Natural killer cell (primary cell): ENCODE data around the gene BRD3. TPM values are rescaled to one million over a fixed set of nuclear protein-coding genes. Genes with fewer than 3 reads are reported as not detected.

Source experiments
- ATAC-seq, 3 donors: fragments of 150-1000 bp in 2 of 3; fragments of 200-7000 bp in 1 of 3; cut with Tn5 transposase; 1 replicate in 1 of 3; 2 replicates in 2 of 3; pipeline ENCODE4 v1.10.0; 2021; ENCODE audit warnings: mild to moderate bottlenecking in 2 of 3, moderate library complexity in 2 of 3
- DNase-seq, 2 donors: peaks; one replicate each; pipeline versions ENCODE4 v3.0.0 to v3.0.0-alpha.2; 2013 to 2021; ENCODE audit warnings: mixed read lengths in 1 of 2
- H3K27ac ChIP-seq: one replicate; pipeline ENCODE4 v1.5.1; 2013; ENCODE audit warnings: mild to moderate bottlenecking, low read length
- H3K27me3 ChIP-seq: one replicate; pipeline ENCODE4 v1.6.1; 2013; ENCODE audit warnings: low read length; ENCODE audit not compliant: control insufficient read depth, insufficient read depth
- H3K36me3 ChIP-seq: one replicate; pipeline ENCODE4 v1.6.1; 2013; ENCODE audit warnings: low read length; ENCODE audit not compliant: control insufficient read depth, insufficient read depth
- H3K4me1 ChIP-seq: one replicate; pipeline ENCODE4 v1.6.1; 2013; ENCODE audit warnings: low read length; ENCODE audit not compliant: control insufficient read depth, insufficient read depth
- H3K4me3 ChIP-seq: one replicate; pipeline ENCODE4 v1.5.1; 2013; ENCODE audit warnings: low read length
- H3K9me3 ChIP-seq: one replicate; pipeline ENCODE4 v1.6.1; 2013; ENCODE audit warnings: low read length; ENCODE audit not compliant: control insufficient read depth, insufficient read depth
- H3K27ac Mint-ChIP-seq, 2 donors: one replicate each; pipeline ENCODE4 v1.8.0; 2022; ENCODE audit warnings: mild to moderate bottlenecking in 2 of 2, mixed read lengths in 2 of 2, moderate library complexity in 1 of 2
- H3K27me3 Mint-ChIP-seq, 2 donors: one replicate each; pipeline ENCODE4 v1.8.0; 2022; ENCODE audit warnings: low read depth in 2 of 2, mixed read lengths in 2 of 2
- H3K36me3 Mint-ChIP-seq: one replicate; pipeline ENCODE4 v1.8.0; 2022; ENCODE audit warnings: mixed read lengths
- H3K4me1 Mint-ChIP-seq, 2 donors: one replicate each; pipeline ENCODE4 v1.8.0; 2022; ENCODE audit warnings: mixed read lengths in 2 of 2
- H3K4me3 Mint-ChIP-seq: one replicate; pipeline ENCODE4 v1.8.0; 2022; ENCODE audit warnings: mild to moderate bottlenecking, moderate library complexity, mixed read lengths
- H3K9me3 Mint-ChIP-seq, 2 donors: one replicate each; pipeline ENCODE4 v1.8.0; 2022; ENCODE audit warnings: mixed read lengths in 2 of 2
- CTCF ChIP-seq: fragments of 200-600 bp; IDR thresholded peaks from one replicate; pipeline ENCODE4 v1.8.0; 2022; ENCODE audit warnings: antibody characterized with exemption
- WGBS: methylation state at CpG from one replicate; pipeline ENCODE4 v1.1.7; 2013; ENCODE audit warnings: missing lambda C conversion rate; ENCODE audit not compliant: insufficient coverage; 5-methylcytosine and 5-hydroxymethylcytosine counted together
- intact Hi-C: fragments of 100-400 bp; cut with micrococcal nuclease; formaldehyde crosslinking; loops from one replicate; pipeline ENCODE4 v1.14.2; 2022
- total RNA-seq, 4 donors: library from RNA; stranded (reverse); fragments of 120-200 nt in 1 of 4; gene quantifications; one replicate each; pipeline versions ENCODE4 v1.2.3 to v1.2.4, GENCODE V29; 2013 to 2022

BRD3 gene
- total RNA-seq, 3 donors from 2014 or later (not counting 1 experiment from before 2014, with no cell fraction given): 52.8 to 63.0 (median 52.8) TPM

- Mint-ChIP-seq H3K4me1 (peaks cover 7 to 42% of the 10 kb centered on the region in 2 donors), H3K9me3 (no peaks in the 10 kb centered on the region), H3K36me3 (peaks cover 7% of the 10 kb centered on the region), H3K27me3 (no peaks in the 10 kb centered on the region), H3K4me3 (no peak overlapping the region), H3K27ac (no peak overlapping the region)
- ATAC-seq (no peak), DNase-seq (no peak)
- H3K4me1 ChIP-seq: peaks cover 34% of the 10 kb centered on the region
- 92% methylated on average over 28 of the region's 28 CpGs for WGBS
- TF ChIP-seq CTCF: no peak
- no peak overlapping the region for H3K4me3 ChIP-seq
- H3K36me3 ChIP-seq: peaks cover 30% of the 10 kb centered on the region
- H3K27ac ChIP-seq: no peak overlapping the region
- intact Hi-C loops: no loop called here
- no peaks in the 10 kb centered on the region for H3K9me3 ChIP-seq
- H3K27me3 ChIP-seq: no peaks in the 10 kb centered on the region
Measured at GRCh38 chr9:134054891-134055811, 12.7 kb downstream of the BRD3 start.

GRCh38 chr9:134053941-134054761 is 13.7 kb downstream of the BRD3 start:
- H3K27ac ChIP-seq: no peak overlapping the region

DNA sequence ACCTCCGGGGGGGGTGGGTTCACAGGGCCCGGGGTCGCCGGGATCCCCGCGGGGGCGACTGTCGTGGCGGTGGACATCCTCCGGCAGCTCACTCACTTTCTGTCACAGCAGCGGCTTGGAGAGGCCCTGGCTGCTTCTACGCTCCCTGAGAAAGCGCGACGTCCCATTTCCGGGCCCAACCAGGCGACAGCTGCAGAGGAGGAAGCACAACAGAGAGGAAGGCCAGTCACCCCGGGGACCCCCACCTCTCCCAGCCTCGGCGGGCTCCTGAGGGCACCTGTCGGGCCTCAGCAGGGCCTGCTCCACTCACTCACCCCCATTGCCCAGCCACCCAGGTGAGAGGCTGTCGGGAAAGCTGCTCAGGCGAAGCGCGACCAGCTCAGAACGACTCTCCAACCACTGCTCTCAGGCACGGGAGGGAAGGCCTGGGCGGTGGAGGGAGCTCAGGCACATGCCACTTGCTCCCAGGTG is 14.4 kb downstream of the BRD3 start:
- no peaks in the 10 kb centered on the region for H3K9me3 ChIP-seq
- Mint-ChIP-seq H3K4me1 (peaks cover 7 to 34% of the 10 kb centered on the region in 2 donors), H3K27me3 (no peaks in the 10 kb centered on the region), H3K9me3 (no peaks in the 10 kb centered on the region), H3K27ac (no peak overlapping the region), H3K4me3 (no peak overlapping the region), H3K36me3 (peaks cover 7% of the 10 kb centered on the region)
- TF ChIP-seq CTCF: no peak
- 93% methylated on average over 28 of the region's 28 CpGs for WGBS
- no peak overlapping the region for H3K4me3 ChIP-seq
- no peak for DNase-seq
- no peak overlapping the region for H3K27ac ChIP-seq
- intact Hi-C loops: no loop called here
- H3K27me3 ChIP-seq: no peaks in the 10 kb centered on the region
- peaks cover 19% of the 10 kb centered on the region for H3K4me1 ChIP-seq
- ATAC-seq: no peak
- peaks cover 41% of the 10 kb centered on the region for H3K36me3 ChIP-seq

More at GRCh38 chr9:134053941-134054761, 13.7 kb downstream of the BRD3 start:
- no peaks in the 10 kb centered on the region for H3K9me3 ChIP-seq
- no peaks in the 10 kb centered on the region for H3K9me3 Mint-ChIP-seq
- no peak overlapping the region for H3K4me3 Mint-ChIP-seq
- H3K4me3 ChIP-seq: no peak overlapping the region
- no peaks in the 10 kb centered on the region for H3K27me3 ChIP-seq
- peaks cover 36% of the 10 kb centered on the region for H3K36me3 ChIP-seq
- H3K36me3 Mint-ChIP-seq: peaks cover 7% of the 10 kb centered on the region
- H3K4me1 ChIP-seq: peaks cover 24% of the 10 kb centered on the region
- H3K27me3 Mint-ChIP-seq: no peaks in the 10 kb centered on the region
- ATAC-seq (no peak), DNase-seq (no peak)
- no peak for TF ChIP-seq CTCF
- 92% methylated on average over 44 of the region's 44 CpGs for WGBS
- intact Hi-C loops: no loop called here
- H3K4me1 Mint-ChIP-seq: peaks cover 7 to 40% of the 10 kb centered on the region in 2 donors
- no peak overlapping the region for H3K27ac Mint-ChIP-seq
